NCI-H1092 treated with DMSO at 0.1 percent for 48 hours (cell line): ENCODE measurements around the gene GGN.
A peak's percentile ranks its signal among the peaks of the same experiment; 100 is the strongest.
"Not testable (repeated sequence)": the region's sequence is repeated elsewhere in the genome, so short reads cannot be mapped to it uniquely, and the experiment has no call there.

Experiments
- DNase-seq: peaks from one replicate; lab custom pipeline; 2025; lab: John Stamatoyannopoulos, UW

The GGN gene

DNA sequence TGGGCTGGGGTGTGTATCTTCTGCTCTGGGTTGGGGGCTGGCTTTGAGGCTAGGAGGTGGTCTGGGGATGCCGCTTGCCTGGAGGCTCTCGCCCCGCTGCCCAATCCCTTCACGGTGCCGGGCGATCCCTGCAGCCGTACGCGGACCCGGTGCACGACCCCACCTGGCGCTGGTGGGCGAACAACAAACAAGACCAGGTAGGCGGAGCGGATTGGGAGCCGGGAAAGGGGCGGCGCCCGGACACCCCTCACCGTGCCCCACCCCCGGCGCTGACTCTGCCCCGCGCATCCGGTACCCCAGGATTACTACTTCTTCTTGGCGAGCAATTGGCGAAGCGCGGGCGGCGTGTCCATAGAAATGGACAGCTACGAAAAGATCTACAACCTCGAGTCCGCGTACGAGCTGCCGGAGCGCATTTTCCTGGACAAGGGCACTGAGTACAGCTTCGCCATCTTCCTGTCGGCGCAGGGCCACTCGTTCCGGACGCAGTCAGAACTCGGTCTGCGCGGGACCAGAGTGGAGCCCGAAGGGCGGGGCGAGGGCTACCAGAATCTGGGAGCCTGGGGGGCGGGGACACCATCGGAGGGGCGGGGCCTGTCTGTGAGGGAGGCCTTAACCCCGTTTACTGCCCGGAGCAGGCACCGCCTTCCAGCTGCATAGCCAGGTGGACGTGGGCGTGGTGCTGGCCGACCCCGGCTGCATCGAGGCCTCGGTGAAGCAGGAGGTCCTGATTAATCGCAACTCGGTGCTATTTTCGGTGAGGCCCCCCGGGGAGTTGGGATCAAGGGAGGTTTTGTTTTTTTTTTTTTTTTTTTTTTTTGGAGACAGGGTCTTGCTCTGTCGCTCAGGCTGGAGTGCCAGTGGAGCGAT, 25.5 kb downstream of the GGN start:
- DNase-seq = no peak

GRCh38 chr19:38361633-38362075, 26.2 kb downstream of the GGN start:
- DNase-seq = peak; percentile 40

- DNase-seq = no peak
These were observed 26.8 kb downstream of the GGN start for GRCh38 chr19:38360839-38361631.

GRCh38 chr19:38360351-38360750, 27.5 kb downstream of the GGN start:
- DNase-seq = no peak

DNA sequence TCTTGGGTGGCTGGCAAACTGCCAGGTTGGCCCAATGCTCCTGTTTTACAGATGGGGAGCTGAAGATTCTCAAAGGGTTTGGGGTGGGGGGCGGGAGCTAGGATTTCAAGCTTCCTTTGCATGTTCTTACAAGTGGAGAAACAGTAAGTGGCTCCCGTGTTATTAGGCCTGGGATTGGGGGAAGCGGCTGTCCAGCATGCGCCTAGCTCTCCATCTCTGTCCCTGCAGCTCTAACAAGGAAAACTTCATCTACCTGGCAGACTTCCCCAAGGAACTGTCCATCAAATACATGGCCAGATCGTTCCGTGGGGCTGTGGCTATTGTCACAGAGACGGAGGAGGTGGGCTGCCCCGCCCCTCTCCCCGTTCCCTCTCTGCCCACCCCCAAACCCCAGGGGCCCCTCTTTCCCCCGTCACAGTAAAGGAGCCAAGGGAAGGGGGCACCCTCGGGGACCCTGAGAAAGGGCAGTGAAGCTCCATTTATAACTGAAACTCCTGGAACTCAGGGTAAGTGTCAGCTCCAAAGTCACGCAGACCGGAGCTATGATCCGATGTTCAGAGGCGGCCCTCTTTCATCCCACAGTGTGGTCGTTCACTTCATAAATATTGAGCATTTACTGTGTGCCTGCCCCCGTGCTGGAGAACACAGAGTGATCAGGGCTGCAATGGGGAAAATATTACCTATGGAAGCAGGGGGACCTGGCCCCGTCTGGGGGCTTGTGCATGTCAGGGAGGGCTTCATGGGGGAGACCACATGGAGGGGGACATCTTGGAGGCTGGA, 28.4 kb downstream of the GGN start:
- DNase-seq = no peak

DNA sequence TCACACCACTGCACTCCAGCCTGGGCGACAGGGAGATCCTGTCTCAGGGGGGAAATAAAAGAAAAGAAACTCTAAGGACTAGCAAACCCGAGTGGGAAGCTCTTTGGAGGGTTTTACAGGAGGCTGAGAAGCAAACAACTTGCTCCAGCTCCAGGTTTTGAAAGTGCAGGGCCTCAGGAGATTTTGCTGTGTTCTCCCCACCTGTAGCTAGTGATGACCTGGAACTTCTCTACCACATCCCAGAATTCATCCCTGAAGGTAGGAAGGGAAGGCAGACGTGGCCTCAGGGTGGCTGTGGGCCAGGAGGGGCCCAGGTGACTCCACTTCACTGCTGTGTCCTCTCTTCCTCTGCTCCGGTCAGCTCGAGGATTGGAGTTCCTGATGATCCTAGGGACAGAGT, 29.8 kb downstream of the GGN start:
- DNase-seq = no peak

- no peak for DNase-seq
These were observed 31.8 kb downstream of the GGN start for GRCh38 chr19:38355728-38356725.

GRCh38 chr19:38352611-38353010, 35.2 kb downstream of the GGN start:
- DNase-seq = no peak

DNA sequence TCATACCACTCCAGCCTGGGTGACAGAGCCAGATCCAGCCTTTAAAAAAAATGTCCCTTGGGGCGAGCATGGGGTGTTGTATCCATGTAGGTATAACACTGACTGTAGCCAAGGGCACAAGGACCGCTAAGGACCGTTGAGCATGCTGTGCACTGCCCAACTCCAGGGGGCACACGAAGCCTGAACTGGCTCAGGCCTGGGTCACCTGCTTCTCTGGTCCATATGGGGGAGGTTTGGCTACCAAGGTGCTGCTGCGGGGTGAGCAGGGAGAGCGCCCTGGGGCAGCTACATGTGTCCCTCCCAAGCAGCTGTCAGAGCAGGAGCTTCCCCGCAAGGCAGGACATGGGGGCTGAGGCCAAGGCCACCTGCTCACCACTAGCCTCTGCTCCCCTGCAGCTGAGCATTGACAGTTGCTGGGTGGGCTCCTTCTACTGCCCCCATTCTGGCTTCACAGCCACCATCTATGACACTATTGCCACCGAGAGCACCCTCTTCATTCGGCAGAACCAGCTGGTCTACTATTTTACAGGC, 35.9 kb downstream of the GGN start:
- DNase-seq = no peak

DNA sequence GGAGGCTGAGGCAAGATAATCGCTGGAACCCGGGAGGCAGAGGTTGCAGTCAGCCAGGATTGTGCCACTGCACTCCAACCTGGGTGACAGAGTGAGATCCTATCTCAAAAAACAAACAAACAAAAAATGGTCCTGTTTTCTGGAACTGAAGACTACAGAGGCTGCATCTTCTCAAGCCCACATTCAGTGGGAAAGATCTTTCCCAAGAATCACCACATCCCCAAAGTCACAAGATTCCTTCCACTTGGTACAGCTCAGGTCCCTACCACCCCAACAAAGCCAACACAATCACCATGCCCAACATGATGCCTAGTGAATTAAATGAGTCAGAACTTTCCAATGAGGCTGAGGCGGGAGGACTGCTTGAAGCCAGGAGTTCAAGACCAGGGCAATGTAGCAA, 37.0 kb downstream of the GGN start:
- no peak for DNase-seq

GRCh38 chr19:38346837-38347236, 41.0 kb downstream of the GGN start:
- DNase-seq = no peak

DNA sequence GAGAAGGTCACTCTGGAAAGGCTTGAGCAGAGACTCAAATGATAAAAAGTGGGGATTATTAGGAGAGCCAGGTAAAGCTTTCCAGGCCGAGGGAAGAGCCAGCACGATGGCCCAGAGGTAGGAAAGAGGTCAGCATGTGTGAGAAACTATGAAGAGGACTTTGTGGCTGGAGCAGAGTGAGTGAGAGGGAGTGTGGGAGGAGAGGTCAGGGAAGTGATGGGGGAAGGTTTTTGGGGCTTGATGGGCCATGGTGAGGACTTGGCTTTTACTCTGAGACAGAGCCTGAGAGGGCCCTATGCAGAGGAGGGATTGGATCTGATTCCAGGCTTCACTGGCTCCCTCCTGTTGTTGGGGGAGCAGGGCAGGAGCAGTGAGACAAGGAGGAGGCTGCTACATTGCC, 46.9 kb downstream of the GGN start:
- no peak for DNase-seq

DNA sequence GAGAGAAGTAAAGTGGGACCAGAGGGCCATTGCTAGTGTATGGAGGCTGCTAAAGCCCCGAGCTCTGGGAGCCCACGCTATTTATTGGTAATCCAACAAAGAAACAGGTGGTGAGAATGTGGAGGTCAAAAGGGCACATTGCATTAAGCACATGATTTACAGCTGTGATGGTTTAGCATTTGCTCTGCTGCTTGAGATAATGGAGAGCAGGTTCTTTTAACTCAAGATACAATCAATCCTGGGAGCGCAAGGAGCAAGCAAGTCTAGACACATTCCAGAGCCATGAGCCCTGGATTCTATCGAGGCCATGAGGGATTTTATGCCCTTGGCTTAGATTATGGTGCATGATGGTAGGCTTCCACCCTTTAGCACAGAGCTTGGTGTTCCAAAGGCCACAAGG, 48.8 kb downstream of the GGN start:
- DNase-seq = not testable (repeated sequence)

DNA sequence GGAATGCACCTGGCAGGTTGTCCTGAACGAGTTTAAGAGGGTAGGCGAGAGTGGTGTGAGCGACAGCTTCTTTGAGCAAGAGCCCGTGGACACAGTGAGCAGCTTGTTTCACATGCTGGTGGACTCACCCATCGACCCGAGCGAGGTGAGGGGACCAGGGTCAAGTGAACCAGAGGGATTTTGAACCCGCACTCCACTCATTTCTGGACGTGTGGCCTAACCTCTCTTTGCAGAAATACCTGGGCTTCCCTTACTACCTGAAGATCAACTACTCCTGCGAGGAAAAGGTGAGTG, 50.5 kb downstream of the GGN start:
- DNase-seq = no peak

GRCh38 chr19:38336638-38337359, 51.0 kb downstream of the GGN start:
- peak; percentile 78 for DNase-seq

DNA sequence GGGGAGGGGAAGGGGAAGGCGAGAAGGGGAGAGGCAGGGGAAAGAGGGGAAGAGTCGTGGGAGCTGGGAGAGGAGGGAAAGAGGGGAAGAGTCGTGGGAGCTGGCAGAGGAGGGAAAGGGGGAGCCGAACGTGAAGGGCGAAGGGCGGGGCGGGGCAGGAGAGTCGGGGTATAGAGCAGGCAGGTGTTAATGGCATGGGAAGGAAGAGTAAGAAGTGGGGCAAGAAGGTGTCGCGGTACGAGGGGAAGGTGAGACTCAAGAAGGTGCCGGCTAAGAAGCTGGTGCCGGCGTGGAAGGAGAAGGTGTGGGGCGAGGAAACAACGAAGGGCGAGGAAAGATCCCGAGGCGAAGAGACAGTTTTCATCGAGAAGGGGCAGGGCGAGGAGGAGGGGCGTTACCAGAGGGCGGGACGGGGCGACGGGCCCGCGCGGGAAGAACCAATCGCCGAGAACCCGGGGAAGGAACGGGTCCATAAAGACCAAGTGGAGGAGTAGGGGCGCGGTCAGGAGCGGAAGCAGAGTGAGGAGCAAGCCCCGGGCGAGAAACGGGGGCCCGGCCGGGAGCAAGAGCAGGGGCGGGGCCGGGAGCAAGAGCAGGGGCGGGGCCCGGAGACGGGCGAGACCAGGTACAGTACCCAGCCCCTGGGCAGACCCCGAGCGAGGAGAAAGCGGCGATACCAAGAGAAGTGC, 51.7 kb downstream of the GGN start:
- peak; percentile 83 for DNase-seq
